ENCODE data around the gene ATP2C1. TPM values are rescaled to one million over a fixed set of nuclear protein-coding genes. Genes with fewer than 3 reads are reported as not detected.

Gene ATP2C1
- total and polyA plus RNA-seq, 2 donors (not counting 1 experiment from before 2014, with no cell fraction given), result 111 to 196 TPM

GRCh38 chr3:130941793-130942192, 47.9 kb downstream of the ATP2C1 start:
- no peak overlapping the region for H2AFZ ChIP-seq (ENCODE audit: low read length)
- no peak overlapping the region for H3K4me2 ChIP-seq (ENCODE audit: extremely low read depth, insufficient read depth, low read length)
- no peak for TF ChIP-seq CTCF (conservative IDR thresholded peaks at IDR 0.05 in 1 of 2, IDR thresholded peaks at IDR 0.05 in 1 of 2; ENCODE audit: low read depth in 1 of 2, low read length in 2 of 2)
- TF ChIP-seq EZH2 (IDR thresholded peaks at IDR 0.05; ENCODE audit: low read length, missing control alignments), result no peak
- H3K4me1 ChIP-seq (ENCODE audit: control insufficient read depth, extremely low read depth, insufficient read depth, low read length), result no peaks in the 10 kb centered on the region
- H3K79me2 ChIP-seq (ENCODE audit: control insufficient read depth, insufficient read depth, low read length), result no peaks in the 10 kb centered on the region
- no peak overlapping the region for H3K4me3 ChIP-seq (replicated peaks in 1 of 4; ENCODE audit: control extremely low read depth in 1 of 4, insufficient read depth in 1 of 4, low read depth in 3 of 4, low read length in 4 of 4)
- H4K20me1 ChIP-seq (ENCODE audit: control insufficient read depth, extremely low read depth, insufficient read depth, low read length), result no peaks in the 10 kb centered on the region
- DNase-seq (ENCODE audit: low read depth in 2 of 2), result no peak
- no peaks in the 10 kb centered on the region for H3K9me3 ChIP-seq (ENCODE audit: control insufficient read depth, insufficient read depth, low read depth, low read length)
- no peak overlapping the region for H3K27ac ChIP-seq (ENCODE audit: insufficient read depth, low read length)
- no peak overlapping the region for H3K9ac ChIP-seq (ENCODE audit: insufficient read depth, low read length)
- no peaks in the 10 kb centered on the region for H3K36me3 ChIP-seq (ENCODE audit: control insufficient read depth, insufficient read depth, low read length)
- H3K27me3 ChIP-seq (ENCODE audit: control insufficient read depth, insufficient read depth, low read length), result no peaks in the 10 kb centered on the region

GRCh38 chr3:130946882-130947281, 53.0 kb downstream of the ATP2C1 start:
- no peaks in the 10 kb centered on the region for H3K27me3 ChIP-seq (ENCODE audit: control insufficient read depth, insufficient read depth, low read length)
- peaks cover 2% of the 10 kb centered on the region for H3K4me1 ChIP-seq (ENCODE audit: control insufficient read depth, extremely low read depth, insufficient read depth, low read length)
- H2AFZ ChIP-seq (ENCODE audit: low read length), result no peak overlapping the region
- no peaks in the 10 kb centered on the region for H4K20me1 ChIP-seq (ENCODE audit: control insufficient read depth, extremely low read depth, insufficient read depth, low read length)
- DNase-seq (ENCODE audit: low read depth in 2 of 2), result no peak
- no peaks in the 10 kb centered on the region for H3K36me3 ChIP-seq (ENCODE audit: control insufficient read depth, insufficient read depth, low read length)
- no peaks in the 10 kb centered on the region for H3K79me2 ChIP-seq (ENCODE audit: control insufficient read depth, insufficient read depth, low read length)
- H3K9ac ChIP-seq (ENCODE audit: insufficient read depth, low read length), result no peak overlapping the region
- H3K4me3 ChIP-seq (replicated peaks in 1 of 4; ENCODE audit: control extremely low read depth in 1 of 4, insufficient read depth in 1 of 4, low read depth in 3 of 4, low read length in 4 of 4), result no peak overlapping the region
- H3K27ac ChIP-seq (ENCODE audit: insufficient read depth, low read length), result no peak overlapping the region
- TF ChIP-seq CTCF (conservative IDR thresholded peaks at IDR 0.05 in 1 of 2, IDR thresholded peaks at IDR 0.05 in 1 of 2; ENCODE audit: low read depth in 1 of 2, low read length in 2 of 2) (no peak), EZH2 (IDR thresholded peaks at IDR 0.05; ENCODE audit: low read length, missing control alignments) (no peak)
- no peaks in the 10 kb centered on the region for H3K9me3 ChIP-seq (ENCODE audit: control insufficient read depth, insufficient read depth, low read depth, low read length)
- no peak overlapping the region for H3K4me2 ChIP-seq (ENCODE audit: extremely low read depth, insufficient read depth, low read length)

- Histone ChIP-seq H3K27me3 (ENCODE audit: control insufficient read depth, insufficient read depth, low read length) (no peaks in the 10 kb centered on the region), H3K4me1 (ENCODE audit: control insufficient read depth, extremely low read depth, insufficient read depth, low read length) (peaks cover 2% of the 10 kb centered on the region), H3K9ac (ENCODE audit: insufficient read depth, low read length) (no peak overlapping the region), H3K79me2 (ENCODE audit: control insufficient read depth, insufficient read depth, low read length) (no peaks in the 10 kb centered on the region), H3K4me3 (replicated peaks in 1 of 4; ENCODE audit: control extremely low read depth in 1 of 4, insufficient read depth in 1 of 4, low read depth in 3 of 4, low read length in 4 of 4) (no peak overlapping the region), H3K4me2 (ENCODE audit: extremely low read depth, insufficient read depth, low read length) (no peak overlapping the region), H3K27ac (ENCODE audit: insufficient read depth, low read length) (no peak overlapping the region), H3K36me3 (ENCODE audit: control insufficient read depth, insufficient read depth, low read length) (no peaks in the 10 kb centered on the region), H2AFZ (ENCODE audit: low read length) (no peak overlapping the region), H3K9me3 (ENCODE audit: control insufficient read depth, insufficient read depth, low read depth, low read length) (no peaks in the 10 kb centered on the region), H4K20me1 (ENCODE audit: control insufficient read depth, extremely low read depth, insufficient read depth, low read length) (no peaks in the 10 kb centered on the region)
- TF ChIP-seq CTCF (conservative IDR thresholded peaks at IDR 0.05 in 1 of 2, IDR thresholded peaks at IDR 0.05 in 1 of 2; ENCODE audit: low read depth in 1 of 2, low read length in 2 of 2) (no peak), EZH2 (IDR thresholded peaks at IDR 0.05; ENCODE audit: low read length, missing control alignments) (no peak)
- no peak for DNase-seq (ENCODE audit: low read depth in 2 of 2)
These were observed 54.3 kb downstream of the ATP2C1 start for GRCh38 chr3:130948001-130948773.
